NCI-H2171 treated with DMSO at 0.1 percent for 48 hours (cell line): ENCODE results near the gene RSPO1.

Experiments
- DNase-seq: peaks from one replicate; lab custom pipeline; 2025; lab: John Stamatoyannopoulos, UW

RSPO1 gene

GRCh38 chr1:37564892-37565291 is 69.8 kb downstream of the RSPO1 start:
- DNase-seq = no peak

DNA sequence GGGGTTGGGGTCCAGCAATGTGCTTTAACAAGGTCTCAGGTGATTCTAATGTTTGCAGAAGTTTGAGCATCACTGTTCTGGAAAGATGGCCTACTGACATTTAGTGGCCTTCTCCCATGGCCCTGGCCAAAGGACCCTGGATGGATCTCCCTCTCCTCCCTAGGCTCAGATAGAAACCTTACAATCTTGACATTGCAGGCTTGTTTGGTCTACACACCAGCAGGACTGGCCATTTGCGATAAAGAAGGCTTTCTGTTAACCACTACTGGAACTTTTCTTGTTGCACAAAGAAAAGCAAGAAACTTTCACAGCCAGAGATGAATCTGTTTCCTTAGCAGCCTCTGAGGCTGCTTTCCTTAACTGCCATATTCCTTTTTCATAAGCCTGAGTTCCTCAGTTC is 71.7 kb downstream of the RSPO1 start:
- no peak for DNase-seq
